ENCODE measurements around the gene DGAT2.

DNA sequence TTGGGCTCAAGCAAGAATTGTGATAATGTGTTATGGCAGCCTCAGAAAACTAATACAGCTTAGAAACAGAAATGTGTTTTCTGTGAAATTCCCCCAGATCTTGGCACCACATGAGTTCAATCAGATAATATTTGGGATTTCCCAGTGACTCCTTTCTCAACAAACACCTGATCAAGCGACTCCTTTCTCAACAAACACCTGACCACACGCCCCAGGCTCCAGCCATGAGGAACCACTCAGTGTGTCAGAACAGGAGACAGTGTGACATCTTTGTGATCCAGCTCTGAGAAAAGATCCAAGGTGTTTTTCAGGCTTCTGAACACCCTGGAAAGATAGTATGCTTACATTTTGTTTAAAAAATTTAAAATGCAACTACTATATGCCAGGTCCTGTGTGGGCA is 44.5 kb downstream of the DGAT2 start:
- TF ChIP-seq, protein P1, sequence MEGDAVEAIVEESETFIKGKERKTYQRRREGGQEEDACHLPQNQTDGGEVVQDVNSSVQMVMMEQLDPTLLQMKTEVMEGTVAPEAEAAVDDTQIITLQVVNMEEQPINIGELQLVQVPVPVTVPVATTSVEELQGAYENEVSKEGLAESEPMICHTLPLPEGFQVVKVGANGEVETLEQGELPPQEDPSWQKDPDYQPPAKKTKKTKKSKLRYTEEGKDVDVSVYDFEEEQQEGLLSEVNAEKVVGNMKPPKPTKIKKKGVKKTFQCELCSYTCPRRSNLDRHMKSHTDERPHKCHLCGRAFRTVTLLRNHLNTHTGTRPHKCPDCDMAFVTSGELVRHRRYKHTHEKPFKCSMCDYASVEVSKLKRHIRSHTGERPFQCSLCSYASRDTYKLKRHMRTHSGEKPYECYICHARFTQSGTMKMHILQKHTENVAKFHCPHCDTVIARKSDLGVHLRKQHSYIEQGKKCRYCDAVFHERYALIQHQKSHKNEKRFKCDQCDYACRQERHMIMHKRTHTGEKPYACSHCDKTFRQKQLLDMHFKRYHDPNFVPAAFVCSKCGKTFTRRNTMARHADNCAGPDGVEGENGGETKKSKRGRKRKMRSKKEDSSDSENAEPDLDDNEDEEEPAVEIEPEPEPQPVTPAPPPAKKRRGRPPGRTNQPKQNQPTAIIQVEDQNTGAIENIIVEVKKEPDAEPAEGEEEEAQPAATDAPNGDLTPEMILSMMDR (IDR thresholded peaks at IDR 0.05; ENCODE audit: low read length) = no peak
- TF ChIP-seq EZH2 (IDR thresholded peaks at IDR 0.05; ENCODE audit: borderline replicate concordance, low read length) = no peak

Measured in OCI-LY1 (cell line).